C4-2B (cell line): Measurements from ENCODE around the gene FOXO6.

ENCODE experiments used
- H3K27ac ChIP-seq: fragments of 450-650 bp; 2 replicates; pipeline ENCODE4 v1.5.1; 2017
- ZFX ChIP-seq: fragments of 450-650 bp; IDR thresholded peaks from 2 replicates; pipeline ENCODE4 v1.6.1; 2017
- TF ChIP-seq, protein P1 (sequence below): fragments of 450-650 bp; conservative IDR thresholded peaks from 2 replicates; pipeline ENCODE4 v1.5.1; 2017; ENCODE audit warnings: mild to moderate bottlenecking

FOXO6 gene

DNA sequence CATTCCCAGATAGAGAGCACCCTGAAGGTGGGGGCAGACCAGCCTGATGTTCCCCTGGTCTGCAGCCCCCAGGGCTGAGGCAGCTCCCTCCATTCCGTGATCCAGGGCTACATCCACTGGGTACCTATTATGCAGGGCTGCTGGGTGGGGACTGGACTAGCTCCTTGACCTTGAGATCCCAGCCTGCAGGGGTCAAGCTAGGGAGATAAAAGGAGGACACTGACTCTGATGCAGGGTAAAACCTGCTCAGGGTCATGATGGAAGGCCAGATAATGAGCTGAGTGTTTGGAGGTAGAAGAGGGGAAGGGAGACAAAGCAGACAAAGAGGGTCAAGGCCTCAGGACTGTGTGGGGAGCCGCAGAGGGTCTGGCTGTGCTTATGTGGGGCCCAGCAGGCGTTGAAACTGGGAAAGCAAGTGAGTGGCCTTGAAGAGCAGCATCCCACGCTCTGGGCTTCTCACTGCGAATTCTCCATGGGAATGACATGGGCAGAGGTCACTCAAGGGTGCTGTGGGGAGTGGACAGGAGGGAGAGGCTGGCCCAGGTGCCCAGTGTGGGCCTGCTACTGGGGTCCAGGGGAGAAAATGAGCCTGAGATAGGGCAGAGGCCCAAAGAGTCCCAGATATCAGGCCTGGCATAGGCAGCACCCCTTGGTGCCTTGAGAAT, 9.7 kb downstream of the FOXO6 start:
- peak overlapping the region; percentile 72 for H3K27ac ChIP-seq
- TF ChIP-seq ZFX = no peak
- TF ChIP-seq, protein P1, sequence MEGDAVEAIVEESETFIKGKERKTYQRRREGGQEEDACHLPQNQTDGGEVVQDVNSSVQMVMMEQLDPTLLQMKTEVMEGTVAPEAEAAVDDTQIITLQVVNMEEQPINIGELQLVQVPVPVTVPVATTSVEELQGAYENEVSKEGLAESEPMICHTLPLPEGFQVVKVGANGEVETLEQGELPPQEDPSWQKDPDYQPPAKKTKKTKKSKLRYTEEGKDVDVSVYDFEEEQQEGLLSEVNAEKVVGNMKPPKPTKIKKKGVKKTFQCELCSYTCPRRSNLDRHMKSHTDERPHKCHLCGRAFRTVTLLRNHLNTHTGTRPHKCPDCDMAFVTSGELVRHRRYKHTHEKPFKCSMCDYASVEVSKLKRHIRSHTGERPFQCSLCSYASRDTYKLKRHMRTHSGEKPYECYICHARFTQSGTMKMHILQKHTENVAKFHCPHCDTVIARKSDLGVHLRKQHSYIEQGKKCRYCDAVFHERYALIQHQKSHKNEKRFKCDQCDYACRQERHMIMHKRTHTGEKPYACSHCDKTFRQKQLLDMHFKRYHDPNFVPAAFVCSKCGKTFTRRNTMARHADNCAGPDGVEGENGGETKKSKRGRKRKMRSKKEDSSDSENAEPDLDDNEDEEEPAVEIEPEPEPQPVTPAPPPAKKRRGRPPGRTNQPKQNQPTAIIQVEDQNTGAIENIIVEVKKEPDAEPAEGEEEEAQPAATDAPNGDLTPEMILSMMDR = no peak

DNA sequence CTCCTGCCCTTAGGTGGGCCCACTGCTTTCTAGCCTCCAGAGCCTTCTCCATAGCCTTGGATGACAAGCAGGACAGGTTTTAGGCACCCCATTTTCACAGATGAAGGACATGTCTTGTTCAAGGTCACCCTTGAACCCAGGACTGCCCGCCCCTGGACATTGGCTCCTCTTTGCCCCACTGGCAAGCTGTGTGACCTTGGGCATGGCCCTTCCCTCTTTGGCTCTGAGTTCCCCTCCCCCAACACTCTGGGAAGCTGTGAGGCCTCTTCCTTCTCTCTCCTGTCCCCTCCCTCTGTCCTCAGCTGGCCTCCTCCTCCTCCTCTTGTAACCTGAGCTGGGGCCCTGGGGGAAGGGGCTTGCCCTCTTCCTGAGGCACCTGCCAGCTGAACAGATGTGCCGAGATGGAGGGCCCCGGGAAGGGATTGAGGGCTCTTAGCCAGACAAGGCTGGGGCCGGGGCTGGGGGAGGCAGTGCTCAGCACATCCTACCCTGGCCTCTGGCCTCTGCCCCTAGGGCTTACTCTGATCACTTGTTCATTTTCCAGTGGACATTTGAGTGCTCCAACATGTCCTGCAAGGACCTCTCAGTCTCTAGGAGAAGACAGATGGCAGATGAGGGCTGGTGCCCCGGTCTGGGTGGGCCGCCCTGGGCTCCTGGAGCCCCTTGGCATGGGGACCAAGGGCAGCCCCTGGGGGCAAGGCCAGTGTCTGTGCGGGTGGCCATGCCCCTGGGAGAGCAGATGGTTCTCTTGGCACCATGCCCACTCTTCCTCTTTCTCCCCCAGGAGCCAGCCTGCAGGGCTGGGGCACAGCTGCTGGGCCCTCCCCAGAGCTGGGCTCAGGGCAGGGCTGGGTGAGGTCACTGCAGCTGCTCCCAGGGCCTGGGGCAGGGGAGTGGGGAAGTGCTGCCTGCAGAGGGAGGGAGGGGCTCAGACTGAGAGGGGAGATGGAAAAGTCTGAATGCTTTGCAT, 10.7 kb downstream of the FOXO6 start:
- no peak for TF ChIP-seq ZFX
- TF ChIP-seq, protein P1 = no peak
- H3K27ac ChIP-seq = peak overlapping the region; percentile 72

DNA sequence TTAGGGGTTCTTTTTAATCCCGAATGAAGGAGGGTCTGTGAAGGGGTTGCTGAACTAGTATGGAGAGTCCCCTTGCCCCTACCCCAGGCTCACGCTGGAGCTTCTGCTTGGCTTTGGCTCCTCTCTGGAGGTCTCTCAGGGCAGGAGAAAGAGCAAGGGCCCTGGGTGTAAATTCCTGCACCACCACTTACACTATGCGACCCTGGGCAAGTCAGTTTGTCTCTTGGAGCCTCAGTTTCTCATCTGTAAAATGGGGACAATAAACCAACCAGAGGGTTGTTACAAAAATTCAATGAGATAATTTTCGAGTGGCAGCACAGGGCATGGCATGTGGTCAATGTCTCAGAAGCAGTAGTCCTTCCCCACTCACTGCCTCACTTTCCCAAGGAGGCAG, 11.4 kb downstream of the FOXO6 start:
- TF ChIP-seq, protein P1 = no peak
- no peak for TF ChIP-seq ZFX
- H3K27ac ChIP-seq = peak overlapping the region; percentile 72

DNA sequence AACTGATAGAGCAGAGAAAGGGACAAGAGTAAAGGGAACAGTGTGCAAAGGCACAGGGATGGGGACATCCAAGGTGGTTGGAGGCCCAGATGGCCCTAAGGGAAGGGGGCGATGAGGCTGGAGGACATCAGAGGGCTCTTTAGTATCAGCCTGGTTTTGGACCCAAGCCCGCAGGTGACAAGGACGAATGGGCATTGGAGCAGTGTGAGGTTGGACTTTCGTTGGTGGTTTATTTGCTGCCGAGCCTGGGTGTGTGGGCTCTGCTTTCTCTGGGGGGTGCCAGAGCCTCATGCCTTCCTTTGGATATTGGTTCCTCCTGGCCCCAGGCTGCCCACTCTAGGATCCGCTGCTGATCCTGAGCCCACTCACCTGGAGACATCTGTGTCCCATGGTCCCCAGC, 12.1 kb downstream of the FOXO6 start:
- TF ChIP-seq, protein P1 = no peak
- TF ChIP-seq ZFX = no peak
- peak overlapping the region; percentile 72 for H3K27ac ChIP-seq

DNA sequence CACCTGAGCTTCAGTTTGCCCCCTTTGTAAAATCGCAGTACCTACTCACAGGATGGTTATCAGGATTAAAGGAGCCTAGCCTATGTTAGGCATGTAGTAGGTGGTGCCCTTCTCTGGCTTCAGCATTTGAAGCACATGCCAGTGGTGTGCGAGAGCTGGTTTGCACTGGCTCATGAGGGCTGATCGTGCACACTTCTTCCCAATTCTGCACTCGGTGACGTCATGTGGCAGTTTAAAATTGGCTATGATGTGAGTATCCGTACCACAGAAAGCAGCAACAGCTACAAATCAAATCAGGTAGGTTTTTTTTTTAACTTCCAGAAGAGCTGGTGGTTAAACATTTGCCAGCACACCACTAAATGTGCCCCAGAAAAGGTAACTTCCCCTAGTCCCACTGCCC, 13.5 kb downstream of the FOXO6 start:
- TF ChIP-seq, protein P1 = no peak
- TF ChIP-seq ZFX = no peak
- no peak overlapping the region for H3K27ac ChIP-seq

DNA sequence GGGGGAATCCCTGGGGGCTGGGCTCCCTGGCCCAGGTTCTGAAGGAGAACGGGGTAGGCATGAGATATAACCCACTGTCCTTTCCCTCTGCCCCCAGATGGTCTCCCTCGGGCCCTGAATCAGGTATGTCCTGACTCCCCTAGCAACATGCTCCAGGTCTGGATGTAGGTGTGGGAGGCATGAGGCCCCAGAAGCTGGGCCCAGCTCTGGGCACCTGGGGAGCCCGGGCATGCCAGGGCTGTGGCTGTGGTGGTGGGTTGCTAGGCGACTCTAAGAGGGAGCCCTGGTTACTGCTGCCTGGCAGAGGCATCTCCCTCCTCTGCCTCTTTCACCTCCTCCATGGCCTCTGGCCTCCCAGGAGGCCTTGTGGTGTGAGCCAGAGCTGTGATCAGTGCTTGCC, 16.2 kb downstream of the FOXO6 start:
- H3K27ac ChIP-seq = no peak overlapping the region
- TF ChIP-seq ZFX = no peak
- TF ChIP-seq, protein P1 = no peak

DNA sequence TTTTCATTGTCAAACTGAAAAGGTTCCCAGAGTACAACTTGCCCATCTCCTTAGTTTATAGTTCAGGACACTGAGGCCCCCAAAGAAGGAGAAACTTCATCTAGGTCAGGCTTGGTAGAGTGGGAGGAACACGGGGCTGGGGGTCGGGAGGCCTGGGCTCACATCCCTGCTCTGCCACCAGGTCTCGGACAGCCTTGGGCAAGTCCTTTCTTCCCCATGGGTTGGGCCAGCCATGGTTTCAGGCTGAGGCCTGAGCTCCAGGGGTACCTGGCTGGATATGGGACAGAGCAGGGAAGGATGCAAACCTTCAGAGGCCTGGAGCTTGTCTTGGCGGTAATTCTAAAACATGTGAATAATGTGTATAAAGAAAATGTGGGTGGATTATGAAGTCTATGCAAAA, 17.0 kb downstream of the FOXO6 start:
- TF ChIP-seq, protein P1 = no peak
- TF ChIP-seq ZFX = no peak
- H3K27ac ChIP-seq = no peak overlapping the region
